NCI-H2227 treated with DMSO at 0.1 percent for 48 hours (cell line): ENCODE data around the gene NUDT1.

Experiments
- DNase-seq: peaks from one replicate; lab custom pipeline; 2025; lab: John Stamatoyannopoulos, UW

Gene NUDT1

DNA sequence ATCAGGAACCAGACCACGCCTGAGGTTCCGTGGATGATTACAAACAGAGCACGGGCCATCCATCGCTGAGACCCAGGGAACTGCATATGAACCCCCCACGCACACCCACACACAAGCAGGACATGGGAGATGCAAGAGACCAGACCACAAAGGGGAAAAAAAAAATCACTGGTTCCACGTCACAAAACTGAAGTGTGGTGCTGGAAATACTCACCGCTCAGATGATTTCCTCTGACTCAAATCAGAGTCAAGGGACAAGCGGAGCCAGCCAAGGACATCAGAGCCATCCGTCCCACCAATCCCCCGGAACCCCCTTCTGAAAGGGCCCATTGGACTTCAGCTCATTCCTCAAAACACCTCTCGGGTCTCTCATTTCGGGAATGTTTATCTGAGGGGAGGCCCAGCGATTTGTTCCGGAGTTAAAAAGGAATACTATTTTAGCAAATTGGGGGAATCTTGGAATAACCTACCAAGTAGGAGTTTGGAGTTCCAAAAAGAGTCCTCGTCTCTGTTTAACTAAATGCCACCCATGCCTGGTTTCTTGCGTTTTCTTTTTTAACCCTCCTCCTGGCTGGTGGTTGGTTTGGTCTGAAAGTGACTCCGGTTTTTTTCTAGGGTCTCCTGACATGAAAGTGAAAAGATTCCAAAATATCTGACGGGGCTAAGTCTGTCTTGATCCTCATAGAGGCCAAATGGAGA, 57.3 kb downstream of the NUDT1 start:
- DNase-seq: no peak

DNA sequence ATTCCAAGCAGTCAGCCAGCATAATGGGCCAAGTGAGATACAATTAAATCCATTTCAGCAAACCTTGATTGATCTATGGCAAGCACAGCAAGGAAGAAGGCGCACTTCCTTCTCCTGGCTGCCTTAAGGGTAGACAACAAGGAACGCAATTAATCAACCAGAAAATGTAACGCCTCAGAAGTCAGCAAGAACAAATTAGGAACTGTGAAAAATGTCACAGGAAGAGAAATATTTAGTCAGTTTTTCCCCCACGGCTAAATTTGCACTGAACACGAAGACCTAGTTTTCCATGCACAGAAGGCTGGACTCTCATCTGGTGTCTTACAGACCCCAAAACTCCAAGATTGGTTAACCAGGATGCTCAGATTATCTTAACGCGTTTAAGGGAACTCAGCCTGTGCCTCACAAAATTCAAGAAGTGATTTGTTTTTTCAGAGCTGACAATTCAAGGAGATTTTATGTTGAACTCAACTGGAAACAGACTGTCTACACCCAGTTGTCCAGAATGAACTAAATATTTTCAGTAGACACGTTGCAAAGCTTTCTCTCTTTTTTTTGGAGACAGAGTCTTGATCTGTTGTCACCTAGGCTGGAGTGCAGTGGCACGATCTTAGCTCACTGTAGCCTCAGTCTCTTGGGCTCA, 58.0 kb downstream of the NUDT1 start:
- DNase-seq: no peak
